Endothelial cell of umbilical vein (primary cell): ENCODE data around the gene MATN1. TPM values are rescaled to one million over a fixed set of nuclear protein-coding genes. Genes with fewer than 3 reads are reported as not detected.

ENCODE experiments used
- BruUV-seq: library from RNA; stranded (reverse); fragments of 400-500 nt; replicated peaks from 2 replicates; lab custom pipeline; 2021; lab: Mats Ljungman, UMichigan
- CTCF ChIA-PET: fragments of 300-600, 350-600 bp; sonication (Branson Sonifier 250); formaldehyde crosslinking; loops from one replicate; lab custom pipeline; 2021; ENCODE audit warnings: antibody characterized with exemption, inconsistent platforms; lab: Charles Lee
- POLR2A ChIA-PET: fragments of 300-600, 350-600 bp; sonication (Branson Sonifier 250); formaldehyde crosslinking; loops from one replicate; lab custom pipeline; 2021; ENCODE audit warnings: antibody characterized with exemption, inconsistent platforms; lab: Charles Lee
- DNase-seq: peaks from one replicate; pipeline ENCODE4 v3.0.0-alpha.2; 2011; ENCODE audit warnings: low read depth, low spot score
- FAIRE-seq: peaks from 2 replicates; lab custom pipeline; 2011; peaks lifted over from hg19 to GRCh38; lab: Jason Lieb, UNC
- H2AFZ ChIP-seq: 2 replicates; pipeline ENCODE4 v1.6.0; 2012; ENCODE audit warnings: low read depth, low read length, control low read depth, inconsistent platforms
- H3K27ac ChIP-seq: 2 replicates; pipeline ENCODE4 v1.5.1; 2011; ENCODE audit warnings: low read depth, mild to moderate bottlenecking, control low read depth, low read length, moderate library complexity; ENCODE audit not compliant: insufficient read depth
- H3K27me3 ChIP-seq, 2 experiments: 2 replicates each; pipeline versions ENCODE4 v1.6.0 to v1.6.1; 2011; ENCODE audit warnings: low read length in 2 of 2, mixed read lengths in 1 of 2; ENCODE audit not compliant: control insufficient read depth in 2 of 2, insufficient read depth in 2 of 2
- H3K36me3 ChIP-seq, 2 experiments: 2 replicates in 1 of 2; 3 replicates in 1 of 2; pipeline ENCODE4 v1.5.1; 2011; ENCODE audit warnings: low read length in 2 of 2, mild to moderate bottlenecking in 1 of 2, moderate library complexity in 1 of 2; ENCODE audit not compliant: control insufficient read depth in 2 of 2, insufficient read depth in 2 of 2; ENCODE audit errors: extremely low read depth in 1 of 2
- H3K4me1 ChIP-seq: 3 replicates; pipeline ENCODE4 v1.5.1; 2011; ENCODE audit warnings: mild to moderate bottlenecking, low read length; ENCODE audit not compliant: control insufficient read depth, insufficient read depth; ENCODE audit errors: extremely low read depth
- H3K4me2 ChIP-seq: 2 replicates; pipeline ENCODE4 v1.6.1; 2011; ENCODE audit warnings: low read length, control low read depth, mixed read lengths; ENCODE audit not compliant: insufficient read depth
- H3K4me3 ChIP-seq, 3 experiments: fragments of 200-600 bp in 1 of 3; sonication (generic), shearing (Covaris generic) in 1 of 3; replicated peaks in 1 of 3; 2 replicates each; pipeline ENCODE4 v1.5.1; 2011 to 2016; ENCODE audit warnings: control low read depth in 3 of 3, low read length in 3 of 3, mild to moderate bottlenecking in 2 of 3, inconsistent platforms in 1 of 3, low read depth in 1 of 3, moderate library complexity in 1 of 3; ENCODE audit not compliant: insufficient read depth in 1 of 3
- H3K79me2 ChIP-seq: 2 replicates; pipeline ENCODE4 v1.6.0; 2012; ENCODE audit warnings: low read length, inconsistent platforms; ENCODE audit not compliant: control insufficient read depth, insufficient read depth
- H3K9ac ChIP-seq: replicated peaks from 2 replicates; pipeline ENCODE3; 2011; ENCODE audit warnings: low read length, control low read depth; ENCODE audit not compliant: insufficient read depth; ENCODE audit errors: extremely low read depth
- H3K9me1 ChIP-seq: replicated peaks from 3 replicates; pipeline ENCODE4 v1.6.0; 2011; ENCODE audit warnings: mild to moderate bottlenecking, low read length; ENCODE audit not compliant: control insufficient read depth, insufficient read depth; ENCODE audit errors: extremely low read depth
- H3K9me3 ChIP-seq: replicated peaks from 2 replicates; pipeline ENCODE4 v1.5.1; 2012; ENCODE audit warnings: low read length, inconsistent platforms; ENCODE audit not compliant: control insufficient read depth, insufficient read depth
- H4K20me1 ChIP-seq: replicated peaks from 2 replicates; pipeline ENCODE3; 2011; ENCODE audit warnings: mild to moderate bottlenecking, low read length; ENCODE audit not compliant: control insufficient read depth, insufficient read depth; ENCODE audit errors: extremely low read depth
- CTCF ChIP-seq, 2 donors: IDR thresholded peaks; 1 replicate in 1 of 2; 2 replicates in 1 of 2; pipeline ENCODE4 v1.5.1; 2011; ENCODE audit warnings: low read length in 2 of 2, mild to moderate bottlenecking in 2 of 2, moderate library complexity in 2 of 2, control low read depth in 1 of 2, inconsistent platforms in 1 of 2, low read depth in 1 of 2; ENCODE audit not compliant: insufficient read depth in 1 of 2; ENCODE audit errors: extremely low read depth in 1 of 2
- EZH2 ChIP-seq: IDR thresholded peaks from 2 replicates; pipeline ENCODE4 v1.6.1; 2012; ENCODE audit warnings: borderline replicate concordance, low read depth, mild to moderate bottlenecking, moderate library complexity, low read length, inconsistent platforms; ENCODE audit not compliant: severe bottlenecking
- FOS ChIP-seq: IDR thresholded peaks from 2 replicates; pipeline ENCODE4 v1.6.1; 2011; ENCODE audit warnings: mild to moderate bottlenecking, low read length, moderate library complexity, borderline replicate concordance; ENCODE audit not compliant: insufficient read depth
- GATA2 ChIP-seq: IDR thresholded peaks from 2 replicates; pipeline ENCODE4 v1.7.0; 2011; ENCODE audit warnings: low read depth, mild to moderate bottlenecking, moderate library complexity, mixed read lengths, low read length; ENCODE audit not compliant: insufficient read length, insufficient read depth
- JUN ChIP-seq: IDR thresholded peaks from 2 replicates; pipeline ENCODE4 v1.6.1; 2011; ENCODE audit warnings: borderline replicate concordance, low read depth; ENCODE audit not compliant: insufficient read length, insufficient read depth
- POLR2A ChIP-seq: IDR thresholded peaks from 2 replicates; pipeline ENCODE4 v1.6.1; 2012; ENCODE audit warnings: low read depth, mild to moderate bottlenecking, control low read depth, low read length
- POLR2AphosphoS5 ChIP-seq: IDR thresholded peaks from 2 replicates; pipeline ENCODE4 v1.6.1; 2012; ENCODE audit warnings: low read depth, mild to moderate bottlenecking, control low read depth, low read length, moderate library complexity; ENCODE audit not compliant: insufficient read depth
- dilution Hi-C: fragments of 300-500 bp; cut with MboI; formaldehyde crosslinking; loops from one replicate; pipeline ENCODE4 v1.15.0; 2019; ENCODE audit warnings: low sequenced_read_pairs; ENCODE audit not compliant: extremely low pct_ligation_motif_present
- intact Hi-C: fragments of 100-400 bp; cut with micrococcal nuclease; formaldehyde crosslinking; loops from one replicate; pipeline ENCODE4 v1.10.0; 2022
- polyA plus RNA-seq, 4 experiments: library from polyadenylated mRNA; depleted of rRNA in 3 of 4; stranded (reverse) in 3 of 4; unstranded in 1 of 4; fragments of >200 nt; gene quantifications; 2 replicates each; pipeline versions ENCODE4 v1.2.1 to v1.2.3, GENCODE V29; 2011 to 2012; ENCODE audit warnings: missing spikeins in 1 of 4
- total RNA-seq: library from RNA; stranded (reverse); gene quantifications from 2 replicates; pipeline ENCODE4 v1.2.3, GENCODE V29; 2021
- TF ChIP-seq, protein P1 (sequence below): IDR thresholded peaks from 2 replicates; pipeline ENCODE4 v1.6.1; 2011; ENCODE audit not compliant: insufficient read depth, insufficient read length

MATN1 gene
- total and polyA plus RNA-seq, 2 donors (not counting 3 experiments of a cell fraction or from before 2014, with no cell fraction given), result 0.29 to 0.36 TPM

- dilution Hi-C loops, result no loop called here
- Histone ChIP-seq H3K9ac (no peak overlapping the region), H3K27me3 (no peaks in the 10 kb centered on the region), H2AFZ (no peak overlapping the region), H4K20me1 (no peaks in the 10 kb centered on the region), H3K9me1 (no peaks in the 10 kb centered on the region), H3K4me1 (no peaks in the 10 kb centered on the region), H3K79me2 (no peaks in the 10 kb centered on the region), H3K36me3 (no peaks in the 10 kb centered on the region), H3K4me3 (no peak overlapping the region), H3K27ac (no peak overlapping the region), H3K4me2 (no peak overlapping the region), H3K9me3 (no peaks in the 10 kb centered on the region)
- intact Hi-C loops, result no loop called here
- BruUV-seq, result no TSS peak
- ChIA-PET CTCF (no interaction called here), POLR2A (no interaction called here)
- DNase-seq, result no peak
- no peak for FAIRE-seq
- no peak for TF ChIP-seq POLR2A
- TF ChIP-seq, protein P1, sequence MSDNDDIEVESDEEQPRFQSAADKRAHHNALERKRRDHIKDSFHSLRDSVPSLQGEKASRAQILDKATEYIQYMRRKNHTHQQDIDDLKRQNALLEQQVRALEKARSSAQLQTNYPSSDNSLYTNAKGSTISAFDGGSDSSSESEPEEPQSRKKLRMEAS, result no peak
- TF ChIP-seq JUN, result no peak
- TF ChIP-seq EZH2, result no peak
- TF ChIP-seq CTCF (IDR thresholded peaks at IDR 0.05; ENCODE audit: extremely low read depth in 1 of 2, insufficient read depth in 1 of 2, low read depth in 1 of 2, low read length in 2 of 2), result no peak
- no peak for TF ChIP-seq FOS
- TF ChIP-seq GATA2, result no peak
- TF ChIP-seq POLR2AphosphoS5, result no peak
Observed at GRCh38 chr1:30704765-30705509, 18.4 kb downstream of the MATN1 start.
